GM23248 (cell line): ENCODE measurements around the gene PLXNB3.

ENCODE experiments used
- EZH2 ChIP-seq: fragments of 200-600 bp; sonication (generic); IDR thresholded peaks from 2 replicates; pipeline ENCODE4 v1.6.1; 2018; ENCODE audit warnings: antibody characterized with exemption, mild to moderate bottlenecking; ENCODE audit not compliant: insufficient read depth, poor library complexity, severe bottlenecking
- EZH2phosphoT487 ChIP-seq: fragments of 200-600 bp; sonication (generic); IDR thresholded peaks from 2 replicates; pipeline ENCODE4 v1.6.1; 2018; ENCODE audit warnings: antibody characterized with exemption, moderate library complexity, mild to moderate bottlenecking, low read depth; ENCODE audit not compliant: insufficient read depth

GRCh38 chrX:153770601-153771414 is 6.8 kb downstream of the PLXNB3 start:
- TF ChIP-seq EZH2 (no peak), EZH2phosphoT487 (no peak)
